Activated T-cell treated with anti-CD3 and anti-CD28 coated beads, Interleukin-2, amount 50 U/mL, for 4 hours (primary cell): ENCODE measurements around the gene RGS17. TPM values are rescaled to one million over a fixed set of nuclear protein-coding genes. Genes with fewer than 3 reads are reported as not detected.

Source experiments
- ATAC-seq, 2 donors: fragments of 200-7000 bp; cut with Tn5 transposase; one replicate each; pipeline ENCODE4 v1.10.0; 2021
- DNase-seq: peaks from one replicate; pipeline ENCODE4 v3.0.0-alpha.2; 2020
- H3K27me3 Mint-ChIP-seq: one replicate; pipeline ENCODE4 v1.8.0; 2021; ENCODE audit warnings: low read depth, mixed read lengths
- H3K36me3 Mint-ChIP-seq: one replicate; pipeline ENCODE4 v1.8.0; 2022; ENCODE audit warnings: mixed read lengths; ENCODE audit not compliant: insufficient read depth
- H3K4me1 Mint-ChIP-seq: one replicate; pipeline ENCODE4 v1.8.0; 2021; ENCODE audit warnings: low read depth, mixed read lengths
- H3K4me3 Mint-ChIP-seq: one replicate; pipeline ENCODE4 v1.8.0; 2021; ENCODE audit warnings: mild to moderate bottlenecking, moderate library complexity, mixed read lengths
- H3K9me3 Mint-ChIP-seq: one replicate; pipeline ENCODE4 v1.8.0; 2021; ENCODE audit warnings: mixed read lengths
- total RNA-seq, 3 donors: library from RNA; stranded (reverse); gene quantifications; one replicate each; pipeline ENCODE4 v1.2.1, GENCODE V29; 2021

RGS17 gene
- not detected for total RNA-seq

- Mint-ChIP-seq H3K36me3 (no peaks in the 10 kb centered on the region), H3K27me3 (peaks cover 42% of the 10 kb centered on the region)
These were observed at the start of gene RGS17 for GRCh38 chr6:153131037-153131981. Gene RGS17 (minus strand): TSS chr6:153131282. CDS start chr6:153044018, 87,264 bp downstream.

GRCh38 chr6:153172815-153173214, 41.7 kb upstream of the RGS17 start:
- DNase-seq (no peak), ATAC-seq (no peak)
- no peak overlapping the region for H3K4me3 Mint-ChIP-seq
- no peaks in the 10 kb centered on the region for H3K9me3 Mint-ChIP-seq
- no peaks in the 10 kb centered on the region for H3K36me3 Mint-ChIP-seq
- H3K4me1 Mint-ChIP-seq = no peaks in the 10 kb centered on the region
- H3K27me3 Mint-ChIP-seq = no peaks in the 10 kb centered on the region

More at GRCh38 chr6:153131037-153131981, at the start of gene RGS17:
- DNase-seq (no peak), ATAC-seq (peak; percentile 56 to 60)
- Mint-ChIP-seq H3K4me1 (peaks cover 13% of the 10 kb centered on the region), H3K9me3 (no peaks in the 10 kb centered on the region), H3K4me3 (peak within 1 kb of the TSS; percentile 71)

GRCh38 chr6:153170511-153170910, 39.4 kb upstream of the RGS17 start:
- no peaks in the 10 kb centered on the region for H3K4me1 Mint-ChIP-seq
- H3K9me3 Mint-ChIP-seq = no peaks in the 10 kb centered on the region
- no peak for ATAC-seq
- H3K36me3 Mint-ChIP-seq = no peaks in the 10 kb centered on the region
- no peak overlapping the region for H3K4me3 Mint-ChIP-seq
- DNase-seq = no peak
- no peaks in the 10 kb centered on the region for H3K27me3 Mint-ChIP-seq

- Mint-ChIP-seq H3K4me1 (no peaks in the 10 kb centered on the region), H3K4me3 (no peak overlapping the region), H3K9me3 (no peaks in the 10 kb centered on the region), H3K36me3 (no peaks in the 10 kb centered on the region), H3K27me3 (no peaks in the 10 kb centered on the region)
- ATAC-seq (no peak), DNase-seq (no peak)
These were observed 36.8 kb upstream of the RGS17 start for GRCh38 chr6:153167907-153168306.

DNA sequence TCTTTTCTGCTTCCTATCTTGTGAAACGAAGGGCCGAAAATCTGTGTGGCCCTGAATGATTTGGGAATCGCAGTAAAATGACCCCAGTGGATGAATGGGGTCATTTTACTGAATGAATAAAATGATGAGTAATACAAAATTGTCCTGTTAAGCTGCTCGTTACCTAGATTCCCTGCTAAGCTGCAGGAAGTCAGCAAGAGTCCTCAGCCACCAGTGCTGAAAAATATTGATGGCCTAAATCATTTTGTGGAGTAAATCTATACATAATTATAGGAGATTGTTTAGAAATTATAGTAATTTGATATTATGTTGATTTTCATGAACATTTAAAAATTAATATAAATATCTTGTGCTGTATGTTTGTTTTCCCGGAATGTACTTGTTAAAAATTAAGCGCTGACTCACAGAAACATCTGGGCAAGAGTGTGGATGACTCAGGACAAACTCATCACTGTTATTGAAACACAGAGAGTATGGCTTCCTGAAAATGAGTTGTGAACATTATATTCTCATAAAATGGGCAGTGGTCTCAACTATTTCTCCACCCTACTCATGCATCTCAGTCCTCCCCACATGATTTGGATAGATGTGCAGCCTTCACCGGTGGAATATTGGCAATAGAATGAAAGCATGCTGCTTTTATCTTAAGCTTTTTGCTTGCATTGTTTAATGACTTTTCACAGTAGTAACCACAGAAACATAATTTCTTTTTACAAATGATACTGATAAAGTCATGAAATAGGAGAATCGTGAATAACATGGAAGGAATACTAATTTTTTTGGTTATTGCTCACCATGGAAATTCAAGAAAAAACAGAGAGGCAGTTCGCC, 36.2 kb upstream of the RGS17 start:
- Mint-ChIP-seq H3K27me3 (no peaks in the 10 kb centered on the region), H3K9me3 (no peaks in the 10 kb centered on the region), H3K36me3 (no peaks in the 10 kb centered on the region), H3K4me1 (no peaks in the 10 kb centered on the region), H3K4me3 (no peak overlapping the region)
- DNase-seq (no peak), ATAC-seq (no peak)

DNA sequence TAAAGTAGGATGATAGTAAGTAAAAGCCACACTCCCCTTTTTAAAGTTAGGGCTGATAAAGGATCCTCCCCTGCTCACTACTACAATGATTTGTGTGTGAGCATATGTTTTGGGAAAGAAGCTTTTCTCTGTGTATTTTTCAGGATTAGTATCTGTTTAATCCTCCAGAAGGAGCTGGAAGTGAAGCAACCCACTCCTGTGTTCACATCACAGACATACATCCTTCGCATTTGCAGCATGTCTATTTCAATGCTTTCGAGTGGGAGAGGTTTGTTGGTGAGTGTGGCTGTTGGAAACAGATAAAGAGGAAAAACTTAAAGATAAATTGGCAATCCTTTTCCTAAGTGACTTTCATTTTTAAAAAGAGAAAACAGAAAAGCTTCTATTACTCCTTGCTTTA, 31.6 kb upstream of the RGS17 start:
- no peak for ATAC-seq
- H3K9me3 Mint-ChIP-seq = no peaks in the 10 kb centered on the region
- H3K27me3 Mint-ChIP-seq = no peaks in the 10 kb centered on the region
- H3K4me1 Mint-ChIP-seq = no peaks in the 10 kb centered on the region
- no peaks in the 10 kb centered on the region for H3K36me3 Mint-ChIP-seq
- no peak overlapping the region for H3K4me3 Mint-ChIP-seq
- no peak for DNase-seq

DNA sequence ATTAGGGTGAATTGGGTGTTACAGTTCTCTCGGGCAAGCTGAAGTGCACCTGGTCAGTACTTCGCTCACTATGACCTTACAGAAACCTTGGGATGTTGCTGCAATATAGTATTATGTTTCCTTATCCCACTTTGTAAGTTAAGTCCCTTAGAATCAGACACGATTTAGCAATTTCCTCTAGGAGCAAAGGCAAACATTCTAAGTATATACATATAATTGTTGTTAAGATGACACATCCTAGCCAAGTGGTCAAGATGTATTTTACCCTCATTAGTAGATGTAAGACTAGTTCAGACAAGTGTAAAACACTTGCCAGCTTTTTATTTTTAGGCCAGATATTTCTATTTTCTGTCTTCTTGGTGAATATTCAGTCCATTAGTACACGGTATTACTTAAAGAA, 31.1 kb upstream of the RGS17 start:
- ATAC-seq (no peak), DNase-seq (no peak)
- H3K27me3 Mint-ChIP-seq = no peaks in the 10 kb centered on the region
- no peaks in the 10 kb centered on the region for H3K36me3 Mint-ChIP-seq
- H3K9me3 Mint-ChIP-seq = no peaks in the 10 kb centered on the region
- H3K4me1 Mint-ChIP-seq = no peaks in the 10 kb centered on the region
- no peak overlapping the region for H3K4me3 Mint-ChIP-seq

- DNase-seq = no peak
- Mint-ChIP-seq H3K27me3 (no peaks in the 10 kb centered on the region), H3K9me3 (no peaks in the 10 kb centered on the region), H3K4me3 (no peak overlapping the region), H3K36me3 (no peaks in the 10 kb centered on the region), H3K4me1 (no peaks in the 10 kb centered on the region)
- no peak for ATAC-seq
These were observed 29.1 kb upstream of the RGS17 start for GRCh38 chr6:153160221-153160620.

GRCh38 chr6:153150752-153151440, 19.8 kb upstream of the RGS17 start:
- H3K36me3 Mint-ChIP-seq = no peaks in the 10 kb centered on the region
- no peak for DNase-seq
- H3K4me3 Mint-ChIP-seq = no peak overlapping the region
- no peak for ATAC-seq
- H3K27me3 Mint-ChIP-seq = peaks cover 2% of the 10 kb centered on the region
- no peaks in the 10 kb centered on the region for H3K4me1 Mint-ChIP-seq
- H3K9me3 Mint-ChIP-seq = no peaks in the 10 kb centered on the region

GRCh38 chr6:153150371-153150751, 19.3 kb upstream of the RGS17 start:
- no peaks in the 10 kb centered on the region for H3K4me1 Mint-ChIP-seq
- DNase-seq = no peak

DNA sequence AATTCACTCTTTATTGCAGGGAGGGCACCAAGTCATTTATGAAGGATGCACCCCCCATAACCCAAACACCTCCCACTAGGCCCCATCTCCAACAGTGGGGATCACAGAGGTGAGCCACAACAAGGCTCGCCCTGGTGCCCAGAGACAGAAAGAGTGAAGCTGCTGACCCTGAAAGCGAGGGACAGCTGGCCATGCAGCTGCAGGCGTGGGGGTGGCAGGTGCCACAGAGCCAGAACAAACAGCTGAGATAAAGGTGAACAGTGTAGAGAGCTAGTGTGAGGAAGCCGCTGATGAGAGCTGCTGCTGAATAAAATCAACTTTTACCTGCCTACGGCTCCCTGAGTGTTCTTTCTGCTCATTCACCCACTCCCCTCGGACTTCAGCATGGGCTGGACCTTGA, 18.8 kb upstream of the RGS17 start:
- Mint-ChIP-seq H3K27me3 (peaks cover 2% of the 10 kb centered on the region), H3K4me3 (no peak overlapping the region), H3K9me3 (no peaks in the 10 kb centered on the region), H3K36me3 (no peaks in the 10 kb centered on the region), H3K4me1 (no peaks in the 10 kb centered on the region)
- no peak for ATAC-seq
- DNase-seq = no peak

More at GRCh38 chr6:153150371-153150751, 19.3 kb upstream of the RGS17 start:
- ATAC-seq = no peak
- Mint-ChIP-seq H3K9me3 (no peaks in the 10 kb centered on the region), H3K4me3 (no peak overlapping the region), H3K27me3 (peaks cover 2% of the 10 kb centered on the region), H3K36me3 (no peaks in the 10 kb centered on the region)

DNA sequence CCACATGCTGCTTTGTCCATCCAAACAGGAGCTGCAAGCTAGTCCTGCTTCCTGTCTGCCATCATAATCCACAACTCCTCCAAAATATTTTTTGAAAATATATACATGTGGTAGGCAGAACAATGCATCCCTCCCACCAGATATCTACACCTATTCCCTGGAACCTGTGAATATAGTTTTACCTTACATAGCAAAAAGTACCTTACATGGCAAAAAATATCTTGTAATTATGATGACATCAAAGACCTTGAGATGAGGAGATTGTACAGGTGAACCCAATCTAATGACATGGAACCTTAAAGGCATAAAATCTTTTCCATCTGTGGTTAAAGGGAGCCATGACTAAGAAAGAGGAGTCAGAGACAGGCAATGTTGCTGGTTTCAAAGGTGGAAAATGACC, 15.3 kb upstream of the RGS17 start:
- ATAC-seq = no peak
- H3K9me3 Mint-ChIP-seq = no peaks in the 10 kb centered on the region

GRCh38 chr6:153145591-153145990, 14.5 kb upstream of the RGS17 start:
- Mint-ChIP-seq H3K9me3 (no peaks in the 10 kb centered on the region), H3K4me1 (no peaks in the 10 kb centered on the region), H3K27me3 (peaks cover 2% of the 10 kb centered on the region)

More for the DNA sequence above, 15.3 kb upstream of the RGS17 start:
- peaks cover 2% of the 10 kb centered on the region for H3K27me3 Mint-ChIP-seq
- no peak overlapping the region for H3K4me3 Mint-ChIP-seq
- no peak for DNase-seq
- H3K36me3 Mint-ChIP-seq = no peaks in the 10 kb centered on the region
- no peaks in the 10 kb centered on the region for H3K4me1 Mint-ChIP-seq

GRCh38 chr6:153143200-153143599, 12.1 kb upstream of the RGS17 start:
- Mint-ChIP-seq H3K4me3 (no peak overlapping the region), H3K36me3 (no peaks in the 10 kb centered on the region), H3K4me1 (no peaks in the 10 kb centered on the region), H3K9me3 (no peaks in the 10 kb centered on the region), H3K27me3 (peaks cover 2% of the 10 kb centered on the region)
- DNase-seq = no peak
- no peak for ATAC-seq

More at GRCh38 chr6:153145591-153145990, 14.5 kb upstream of the RGS17 start:
- ATAC-seq (no peak), DNase-seq (no peak)
- Mint-ChIP-seq H3K4me3 (no peak overlapping the region), H3K36me3 (no peaks in the 10 kb centered on the region)
